Measurements from ENCODE around the gene CHCHD5.

DNA sequence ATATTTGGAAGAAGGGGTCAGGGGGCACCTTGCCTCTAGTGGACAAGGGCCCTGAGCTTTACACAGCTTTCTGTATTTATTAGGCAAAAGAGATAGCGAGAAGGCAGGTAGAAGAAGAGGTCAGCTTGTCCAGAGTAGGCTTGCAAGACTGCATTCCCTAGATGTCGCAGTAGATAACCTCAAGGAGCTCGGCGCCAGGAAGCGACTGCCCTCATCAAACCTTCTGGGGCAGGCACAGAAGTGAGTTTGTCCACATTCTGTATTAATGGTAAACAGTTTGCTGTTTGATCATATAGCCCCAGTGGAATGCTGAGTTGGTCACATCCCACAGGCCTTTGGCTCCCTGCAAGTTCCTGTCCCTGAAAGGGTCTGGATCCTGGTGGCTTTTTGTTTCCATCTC, 7.0 kb downstream of the CHCHD5 start:
- TF ChIP-seq, protein P1, sequence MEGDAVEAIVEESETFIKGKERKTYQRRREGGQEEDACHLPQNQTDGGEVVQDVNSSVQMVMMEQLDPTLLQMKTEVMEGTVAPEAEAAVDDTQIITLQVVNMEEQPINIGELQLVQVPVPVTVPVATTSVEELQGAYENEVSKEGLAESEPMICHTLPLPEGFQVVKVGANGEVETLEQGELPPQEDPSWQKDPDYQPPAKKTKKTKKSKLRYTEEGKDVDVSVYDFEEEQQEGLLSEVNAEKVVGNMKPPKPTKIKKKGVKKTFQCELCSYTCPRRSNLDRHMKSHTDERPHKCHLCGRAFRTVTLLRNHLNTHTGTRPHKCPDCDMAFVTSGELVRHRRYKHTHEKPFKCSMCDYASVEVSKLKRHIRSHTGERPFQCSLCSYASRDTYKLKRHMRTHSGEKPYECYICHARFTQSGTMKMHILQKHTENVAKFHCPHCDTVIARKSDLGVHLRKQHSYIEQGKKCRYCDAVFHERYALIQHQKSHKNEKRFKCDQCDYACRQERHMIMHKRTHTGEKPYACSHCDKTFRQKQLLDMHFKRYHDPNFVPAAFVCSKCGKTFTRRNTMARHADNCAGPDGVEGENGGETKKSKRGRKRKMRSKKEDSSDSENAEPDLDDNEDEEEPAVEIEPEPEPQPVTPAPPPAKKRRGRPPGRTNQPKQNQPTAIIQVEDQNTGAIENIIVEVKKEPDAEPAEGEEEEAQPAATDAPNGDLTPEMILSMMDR (IDR thresholded peaks at IDR 0.05) = no peak
- no peak for TF ChIP-seq EP300 (IDR thresholded peaks at IDR 0.05)
